Neural progenitor cell (in vitro differentiated cells): Measurements from ENCODE around the gene ATE1. TPM values are rescaled to one million over a fixed set of nuclear protein-coding genes. Genes with fewer than 3 reads are reported as not detected.

Experiments used
- DNase-seq: peaks from one replicate; pipeline ENCODE4 v3.0.0-alpha.2; 2016; ENCODE audit warnings: low spot score
- H2AFZ ChIP-seq: fragments of 200-600 bp; sonication (generic); replicated peaks from 2 replicates; pipeline ENCODE4 v1.6.1; 2016; ENCODE audit warnings: antibody characterized with exemption
- H3F3A ChIP-seq: fragments of 200-600 bp; sonication (generic); 2 replicates; pipeline ENCODE4 v1.6.1; 2016; ENCODE audit warnings: antibody characterized with exemption, low read depth
- H3K27ac ChIP-seq: fragments of 200-600 bp; sonication (generic); 2 replicates; pipeline ENCODE4 v1.5.1; 2016; ENCODE audit warnings: mild to moderate bottlenecking
- H3K27me3 ChIP-seq: fragments of 200-600 bp; sonication (generic); 2 replicates; pipeline ENCODE4 v1.6.1; 2016; ENCODE audit warnings: mild to moderate bottlenecking, moderate library complexity
- H3K36me3 ChIP-seq: fragments of 200-600 bp; sonication (generic); 2 replicates; pipeline ENCODE4 v1.5.1; 2016
- H3K4me1 ChIP-seq: fragments of 200-600 bp; sonication (generic); 2 replicates; pipeline ENCODE4 v1.6.1; 2016; ENCODE audit warnings: mixed run types
- H3K4me2 ChIP-seq: fragments of 200-600 bp; sonication (generic); 2 replicates; pipeline ENCODE4 v1.6.1; 2016
- H3K4me3 ChIP-seq: fragments of 200-600 bp; sonication (generic); 2 replicates; pipeline ENCODE4 v1.5.1; 2016
- H3K79me2 ChIP-seq: fragments of 200-600 bp; sonication (generic); 2 replicates; pipeline ENCODE4 v1.6.1; 2016; ENCODE audit warnings: low read depth
- H3K9ac ChIP-seq: fragments of 200-600 bp; sonication (generic); 2 replicates; pipeline ENCODE4 v1.6.1; 2016
- H3K9me3 ChIP-seq: fragments of 200-600 bp; sonication (generic); 2 replicates; pipeline ENCODE4 v1.5.1; 2016; ENCODE audit warnings: low read depth
- H4K20me1 ChIP-seq: fragments of 200-600 bp; sonication (generic); 2 replicates; pipeline ENCODE4 v1.6.1; 2016; ENCODE audit warnings: low read depth
- H3K27ac Mint-ChIP-seq: 3 replicates; pipeline ENCODE4 v1.8.0; 2021; ENCODE audit warnings: mixed read lengths
- H3K27me3 Mint-ChIP-seq: 2 replicates; pipeline ENCODE4 v1.8.0; 2022; ENCODE audit warnings: low read depth, mild to moderate bottlenecking, inconsistent platforms, moderate library complexity, mixed read lengths; ENCODE audit not compliant: insufficient read depth
- H3K36me3 Mint-ChIP-seq: 3 replicates; pipeline ENCODE4 v1.8.0; 2021; ENCODE audit warnings: mixed read lengths
- H3K4me1 Mint-ChIP-seq: 3 replicates; pipeline ENCODE4 v1.8.0; 2021; ENCODE audit warnings: mixed read lengths
- H3K4me3 Mint-ChIP-seq: 3 replicates; pipeline ENCODE4 v1.8.0; 2021; ENCODE audit warnings: mild to moderate bottlenecking, moderate library complexity, mixed read lengths
- H3K9me3 Mint-ChIP-seq: 3 replicates; pipeline ENCODE4 v1.8.0; 2020; ENCODE audit warnings: mixed read lengths
- EZH2 ChIP-seq: fragments of 200-600 bp; sonication (generic); IDR thresholded peaks from 2 replicates; pipeline ENCODE4 v1.6.1; 2017; ENCODE audit warnings: antibody characterized with exemption, mild to moderate bottlenecking, moderate library complexity
- EZH2phosphoT487 ChIP-seq: fragments of 200-600 bp; sonication (generic); IDR thresholded peaks from 2 replicates; pipeline ENCODE4 v1.6.1; 2017; ENCODE audit warnings: antibody characterized with exemption
- total RNA-seq: library from RNA; depleted of rRNA; stranded (reverse); fragments of >200 nt; gene quantifications from 2 replicates; pipeline ENCODE4 v1.2.3, GENCODE V29; 2015; ENCODE audit warnings: low replicate concordance
- TF ChIP-seq, protein P1 (sequence below): fragments of 200-600 bp; sonication (generic); IDR thresholded peaks from 2 replicates; pipeline ENCODE4 v1.5.1; 2017; ENCODE audit warnings: antibody characterized with exemption, mild to moderate bottlenecking

ATE1 gene
- total RNA-seq, 1 donor from 2014 or later, result 57.2 TPM

DNA sequence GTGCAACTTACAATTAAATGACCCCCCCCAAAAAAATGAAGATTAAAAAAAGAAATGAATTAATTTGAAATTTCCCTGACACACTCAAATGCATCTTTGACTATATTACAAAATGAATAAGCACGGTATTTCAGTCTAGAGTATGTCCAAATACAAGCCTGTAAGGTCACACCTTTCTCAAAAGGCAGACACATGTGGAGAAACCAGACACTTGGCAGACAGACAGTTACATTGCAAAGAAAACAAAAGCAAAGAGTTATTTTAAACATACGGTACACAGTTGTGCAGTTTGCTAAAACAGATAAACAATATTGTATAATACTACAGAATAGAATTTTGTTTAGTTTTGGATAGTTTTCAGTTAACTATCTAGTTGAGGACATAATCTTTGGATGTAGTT lies 153.0 kb downstream of the ATE1 start:
- no peaks in the 10 kb centered on the region for H3K27me3 Mint-ChIP-seq
- H3K4me1 Mint-ChIP-seq, result peaks cover 5% of the 10 kb centered on the region
- peak overlapping the region; percentile 48 for H3K27ac Mint-ChIP-seq
- H3K9ac ChIP-seq, result no peak overlapping the region
- no peak for TF ChIP-seq EZH2
- TF ChIP-seq, protein P1, sequence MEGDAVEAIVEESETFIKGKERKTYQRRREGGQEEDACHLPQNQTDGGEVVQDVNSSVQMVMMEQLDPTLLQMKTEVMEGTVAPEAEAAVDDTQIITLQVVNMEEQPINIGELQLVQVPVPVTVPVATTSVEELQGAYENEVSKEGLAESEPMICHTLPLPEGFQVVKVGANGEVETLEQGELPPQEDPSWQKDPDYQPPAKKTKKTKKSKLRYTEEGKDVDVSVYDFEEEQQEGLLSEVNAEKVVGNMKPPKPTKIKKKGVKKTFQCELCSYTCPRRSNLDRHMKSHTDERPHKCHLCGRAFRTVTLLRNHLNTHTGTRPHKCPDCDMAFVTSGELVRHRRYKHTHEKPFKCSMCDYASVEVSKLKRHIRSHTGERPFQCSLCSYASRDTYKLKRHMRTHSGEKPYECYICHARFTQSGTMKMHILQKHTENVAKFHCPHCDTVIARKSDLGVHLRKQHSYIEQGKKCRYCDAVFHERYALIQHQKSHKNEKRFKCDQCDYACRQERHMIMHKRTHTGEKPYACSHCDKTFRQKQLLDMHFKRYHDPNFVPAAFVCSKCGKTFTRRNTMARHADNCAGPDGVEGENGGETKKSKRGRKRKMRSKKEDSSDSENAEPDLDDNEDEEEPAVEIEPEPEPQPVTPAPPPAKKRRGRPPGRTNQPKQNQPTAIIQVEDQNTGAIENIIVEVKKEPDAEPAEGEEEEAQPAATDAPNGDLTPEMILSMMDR, result no peak
- TF ChIP-seq EZH2phosphoT487, result no peak
- peaks cover 3% of the 10 kb centered on the region for H3K9me3 Mint-ChIP-seq
- no peaks in the 10 kb centered on the region for H3K9me3 ChIP-seq
- no peak overlapping the region for H3K4me3 Mint-ChIP-seq
- H3K4me3 ChIP-seq, result no peak overlapping the region
- H3K36me3 ChIP-seq, result no peaks in the 10 kb centered on the region
- no peak for DNase-seq
- H4K20me1 ChIP-seq, result no peaks in the 10 kb centered on the region
- peaks cover 16% of the 10 kb centered on the region for H3K4me1 ChIP-seq
- H2AFZ ChIP-seq, result no peak overlapping the region
- H3K36me3 Mint-ChIP-seq, result peaks cover 3% of the 10 kb centered on the region
- no peaks in the 10 kb centered on the region for H3F3A ChIP-seq
- H3K27me3 ChIP-seq, result no peaks in the 10 kb centered on the region
- no peaks in the 10 kb centered on the region for H3K79me2 ChIP-seq
- no peak overlapping the region for H3K27ac ChIP-seq
- no peak overlapping the region for H3K4me2 ChIP-seq

DNA sequence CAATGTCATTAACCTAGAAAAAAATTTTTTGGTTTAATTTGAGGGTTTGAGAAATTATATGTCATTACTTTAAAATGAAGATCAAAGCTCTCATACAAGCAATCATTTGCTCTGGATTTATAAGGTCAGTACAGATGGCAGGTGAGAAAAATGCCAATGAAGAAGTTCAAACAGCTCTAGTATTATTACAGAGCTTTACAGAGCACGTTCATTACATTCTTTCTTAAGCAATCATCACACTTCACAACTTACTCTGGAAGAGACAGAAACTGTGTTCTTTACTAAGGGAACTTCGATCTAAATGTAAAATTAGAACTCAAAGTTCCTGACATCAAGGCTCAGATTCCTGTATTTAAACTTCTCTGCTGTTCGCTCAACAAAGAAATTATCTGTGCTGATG lies 153.4 kb downstream of the ATE1 start:
- Histone ChIP-seq H4K20me1 (no peaks in the 10 kb centered on the region), H3K4me3 (no peak overlapping the region), H3K9me3 (no peaks in the 10 kb centered on the region), H3K79me2 (no peaks in the 10 kb centered on the region), H3K27me3 (no peaks in the 10 kb centered on the region), H3K4me2 (no peak overlapping the region), H3F3A (no peaks in the 10 kb centered on the region), H3K9ac (no peak overlapping the region), H3K4me1 (peaks cover 16% of the 10 kb centered on the region), H3K36me3 (no peaks in the 10 kb centered on the region), H3K27ac (no peak overlapping the region), H2AFZ (no peak overlapping the region)
- peaks cover 5% of the 10 kb centered on the region for H3K36me3 Mint-ChIP-seq
- no peak overlapping the region for H3K27ac Mint-ChIP-seq
- peaks cover 5% of the 10 kb centered on the region for H3K4me1 Mint-ChIP-seq
- no peak for DNase-seq
- no peaks in the 10 kb centered on the region for H3K27me3 Mint-ChIP-seq
- TF ChIP-seq EZH2 (no peak), EZH2phosphoT487 (no peak)
- H3K4me3 Mint-ChIP-seq, result no peak overlapping the region
- peaks cover 6% of the 10 kb centered on the region for H3K9me3 Mint-ChIP-seq

DNA sequence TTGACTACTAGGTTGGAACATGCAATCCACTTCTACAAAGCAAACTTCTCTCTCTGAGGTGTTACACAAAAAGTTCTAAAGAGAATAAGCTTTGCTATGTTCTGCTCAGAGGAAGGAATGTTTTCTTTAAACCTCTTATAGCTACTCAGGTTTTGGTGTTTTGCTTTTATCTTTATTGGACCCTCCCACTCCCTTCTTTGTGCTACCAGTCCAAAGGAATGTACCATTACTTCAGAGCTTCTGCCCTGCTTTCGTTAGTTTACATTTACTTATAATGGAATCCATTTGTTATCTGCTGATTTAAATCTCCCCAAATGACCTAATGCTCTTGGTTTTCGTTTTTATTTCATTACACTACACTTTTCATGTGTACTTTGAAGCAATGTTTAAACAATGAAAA lies 154.9 kb downstream of the ATE1 start:
- Histone ChIP-seq H3K27me3 (no peaks in the 10 kb centered on the region), H3K79me2 (no peaks in the 10 kb centered on the region), H4K20me1 (no peaks in the 10 kb centered on the region), H3F3A (no peaks in the 10 kb centered on the region), H3K4me1 (peaks cover 16% of the 10 kb centered on the region), H3K4me2 (peak overlapping the region; percentile 15), H2AFZ (no peak overlapping the region), H3K4me3 (no peak overlapping the region), H3K27ac (no peak overlapping the region), H3K36me3 (no peaks in the 10 kb centered on the region), H3K9ac (no peak overlapping the region), H3K9me3 (no peaks in the 10 kb centered on the region)
- Mint-ChIP-seq H3K4me1 (peaks cover 5% of the 10 kb centered on the region), H3K9me3 (peaks cover 12% of the 10 kb centered on the region), H3K36me3 (peaks cover 16% of the 10 kb centered on the region), H3K27ac (no peak overlapping the region), H3K4me3 (no peak overlapping the region), H3K27me3 (no peaks in the 10 kb centered on the region)
- TF ChIP-seq, protein P1, result no peak
- TF ChIP-seq EZH2phosphoT487 (no peak), EZH2 (no peak)
- peak; percentile 42 for DNase-seq

DNA sequence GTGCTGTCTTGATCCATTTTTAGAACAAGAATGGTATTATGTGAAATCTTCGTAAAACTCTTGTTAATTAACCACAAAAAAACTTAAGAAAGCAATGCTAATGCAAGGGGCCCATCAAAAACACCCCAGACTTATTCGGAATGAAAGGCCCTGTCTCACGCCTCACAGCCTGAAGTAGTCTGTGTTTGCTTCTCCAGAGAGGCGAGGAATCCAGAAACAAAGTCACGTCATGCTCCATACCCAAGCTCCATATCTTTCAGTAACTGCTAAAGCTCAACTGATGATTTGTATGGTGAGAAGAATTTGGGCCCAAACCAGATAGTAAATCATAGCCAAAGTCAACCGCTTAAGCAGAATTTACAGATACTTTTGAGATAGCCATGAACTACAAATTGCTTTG lies 155.4 kb downstream of the ATE1 start:
- Histone ChIP-seq H3K4me3 (no peak overlapping the region), H3F3A (no peaks in the 10 kb centered on the region), H3K4me2 (no peak overlapping the region), H3K79me2 (no peaks in the 10 kb centered on the region), H3K9me3 (no peaks in the 10 kb centered on the region), H3K27me3 (no peaks in the 10 kb centered on the region), H2AFZ (no peak overlapping the region), H3K9ac (no peak overlapping the region), H4K20me1 (no peaks in the 10 kb centered on the region), H3K27ac (no peak overlapping the region), H3K36me3 (no peaks in the 10 kb centered on the region), H3K4me1 (peaks cover 16% of the 10 kb centered on the region)
- H3K36me3 Mint-ChIP-seq, result peaks cover 21% of the 10 kb centered on the region
- TF ChIP-seq EZH2phosphoT487, result no peak
- TF ChIP-seq, protein P1, result no peak
- TF ChIP-seq EZH2, result no peak
- no peak overlapping the region for H3K27ac Mint-ChIP-seq
- no peak overlapping the region for H3K4me3 Mint-ChIP-seq
- H3K4me1 Mint-ChIP-seq, result peaks cover 5% of the 10 kb centered on the region
- DNase-seq, result no peak
- H3K27me3 Mint-ChIP-seq, result no peaks in the 10 kb centered on the region
- H3K9me3 Mint-ChIP-seq, result peaks cover 17% of the 10 kb centered on the region
